LNCaP clone FGC (cell line): ENCODE measurements around the gene C12orf56.
"Not testable (repeated sequence)": the region's sequence is repeated elsewhere in the genome, so short reads cannot be mapped to it uniquely, and the experiment has no call there.

ENCODE experiments used
- DNase-seq: peaks from one replicate; pipeline ENCODE4 v3.0.0-alpha.2; 2011; ENCODE audit warnings: low read depth
- H3K4me3 ChIP-seq: 2 replicates; pipeline ENCODE4 v1.5.1; 2011; ENCODE audit warnings: mild to moderate bottlenecking, low read depth, low read length, control low read depth
- CTCF ChIP-seq: IDR thresholded peaks from 2 replicates; pipeline ENCODE4 v1.5.1; 2012; ENCODE audit warnings: mild to moderate bottlenecking; ENCODE audit not compliant: control insufficient read depth, insufficient read depth; ENCODE audit errors: extremely low read depth

C12orf56 gene

GRCh38 chr12:64325055-64325454 is 65.5 kb downstream of the C12orf56 start:
- DNase-seq: no peak
- TF ChIP-seq CTCF: no peak
- no peak overlapping the region for H3K4me3 ChIP-seq

DNA sequence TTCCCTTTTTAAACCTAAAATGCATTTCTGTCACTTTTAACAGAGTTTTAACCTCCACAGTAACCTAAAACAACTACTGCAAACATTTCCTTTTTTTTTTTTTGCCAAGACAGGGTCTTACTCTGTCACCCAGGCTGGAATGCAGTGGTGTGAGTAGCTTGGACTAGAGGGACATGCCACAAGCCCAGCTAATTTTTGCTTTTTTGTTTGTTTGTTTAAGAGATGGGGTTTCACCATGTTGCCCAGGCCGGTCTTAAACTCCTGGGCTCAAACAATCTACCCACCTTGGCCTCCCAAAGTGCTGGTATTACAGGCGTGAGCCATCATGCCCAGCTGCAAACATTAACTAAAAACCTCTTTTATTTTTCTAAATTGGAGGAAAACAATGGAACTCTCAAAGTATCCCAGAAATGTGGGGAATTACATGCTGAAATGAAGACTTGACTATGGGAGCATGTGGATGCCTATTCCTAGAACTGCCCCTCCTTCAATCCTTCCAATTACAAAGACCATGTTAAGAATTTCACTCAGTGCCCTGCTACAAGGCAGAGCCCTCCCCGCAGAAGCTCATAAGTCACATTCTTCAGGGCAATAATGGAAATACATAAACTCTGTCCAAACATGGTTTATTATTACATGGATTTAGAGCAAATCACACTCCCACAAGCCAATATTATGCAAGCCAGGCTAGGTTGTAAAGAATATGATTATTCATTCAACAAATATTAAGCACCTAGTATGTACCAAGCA is 66.9 kb downstream of the C12orf56 start:
- H3K4me3 ChIP-seq: no peak overlapping the region
- no peak for TF ChIP-seq CTCF
- DNase-seq: no peak

DNA sequence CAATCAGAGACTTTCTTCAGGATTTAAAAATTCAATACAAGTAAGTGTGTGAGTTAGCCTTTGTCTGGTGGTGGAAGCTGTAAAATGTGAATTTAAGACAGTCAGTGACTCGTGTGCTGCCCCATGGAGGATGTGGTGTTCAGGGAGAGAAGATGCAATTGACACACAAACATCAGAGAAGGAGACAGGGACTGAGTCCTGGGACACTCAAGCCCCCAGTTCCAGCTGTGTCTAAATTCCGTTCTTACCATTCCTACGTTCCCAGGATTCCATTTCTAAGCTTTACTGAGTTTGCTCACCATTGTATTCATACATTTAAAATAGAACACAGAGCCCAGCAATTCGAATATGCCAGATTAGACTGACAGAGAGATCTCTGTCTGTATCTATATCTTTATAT is 67.6 kb downstream of the C12orf56 start:
- TF ChIP-seq CTCF: no peak
- DNase-seq: no peak

DNA sequence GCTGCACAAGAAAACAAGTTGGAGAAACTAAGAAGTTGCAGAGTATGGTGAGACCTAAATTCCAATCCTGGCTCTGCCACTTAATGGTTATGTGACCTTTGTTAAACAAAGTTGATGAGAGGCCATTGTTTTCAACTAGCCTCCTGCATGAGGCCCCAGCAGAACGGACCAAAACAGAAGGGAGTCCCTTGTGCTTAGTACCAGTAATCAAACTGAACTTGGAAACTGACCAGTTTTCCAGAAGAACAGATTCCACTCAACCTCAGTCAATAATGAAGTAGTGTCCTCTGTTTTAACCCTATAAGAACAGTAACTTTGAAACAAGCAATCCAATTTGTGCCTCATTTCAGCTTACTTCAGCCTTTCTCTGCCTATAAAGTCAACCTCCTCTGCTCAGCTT is 69.9 kb downstream of the C12orf56 start:
- TF ChIP-seq CTCF: no peak
- H3K4me3 ChIP-seq: no peak overlapping the region
- DNase-seq: no peak

More for the DNA sequence above, 67.6 kb downstream of the C12orf56 start:
- no peak overlapping the region for H3K4me3 ChIP-seq

- not testable (repeated sequence) for DNase-seq, H3K4me3 ChIP-seq
These were observed 70.9 kb downstream of the C12orf56 start for GRCh38 chr12:64319540-64320225.

- peak; percentile 15 for DNase-seq
- TF ChIP-seq CTCF: no peak
- H3K4me3 ChIP-seq: no peak overlapping the region
These were observed 72.0 kb downstream of the C12orf56 start for GRCh38 chr12:64318605-64319004.

GRCh38 chr12:64311877-64312276 is 78.7 kb downstream of the C12orf56 start:
- no peak for TF ChIP-seq CTCF
- no peak for DNase-seq
- no peak overlapping the region for H3K4me3 ChIP-seq
